ENCODE results near the gene CPZ. TPM values are rescaled to one million over a fixed set of nuclear protein-coding genes. Genes with fewer than 3 reads are reported as not detected.

The CPZ gene
- polyA plus RNA-seq, 1 donor (not counting 4 experiments of a cell fraction or from before 2014, with no cell fraction given) = not detected

DNA sequence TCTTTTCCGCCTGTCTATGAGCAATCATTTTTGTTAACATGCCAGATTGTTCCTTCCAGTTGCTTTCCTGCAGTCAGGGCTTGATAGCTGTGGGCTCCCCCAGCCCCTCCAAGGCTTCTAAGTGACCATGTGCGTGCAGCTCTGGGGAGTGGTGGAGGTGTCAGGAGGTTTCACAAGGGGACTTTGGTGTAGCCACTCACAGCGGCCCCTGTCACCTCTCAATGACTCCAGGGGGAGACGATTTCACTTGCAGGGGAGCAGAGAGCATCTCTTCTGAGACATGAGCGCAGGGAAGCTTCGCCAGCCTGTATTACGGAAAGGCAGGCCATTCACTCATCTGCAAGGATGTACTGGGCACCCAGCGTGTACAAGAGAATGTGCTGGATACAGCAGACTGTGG lies 15.5 kb upstream of the CPZ start:
- no peaks in the 10 kb centered on the region for H3K9me1 ChIP-seq (ENCODE audit: control insufficient read depth, extremely low read depth, insufficient read depth, low read length)
- no peak overlapping the region for H2AFZ ChIP-seq (ENCODE audit: control insufficient read depth, low read length)
- no peak overlapping the region for H3K9ac ChIP-seq (ENCODE audit: control insufficient read depth, extremely low read depth, insufficient read depth, low read length)
- H3K79me2 ChIP-seq (ENCODE audit: control insufficient read depth, insufficient read depth, low read length) = no peaks in the 10 kb centered on the region
- no peak overlapping the region for H3K4me3 ChIP-seq (ENCODE audit: control insufficient read depth in 2 of 3, extremely low read depth in 1 of 3, insufficient read depth in 2 of 3, low read depth in 1 of 3, low read length in 3 of 3)
- FAIRE-seq (no peak), DNase-seq (ENCODE audit: low read depth, low spot score) (no peak)
- H3K4me2 ChIP-seq (ENCODE audit: control insufficient read depth, extremely low read depth, insufficient read depth, low read depth, low read length) = no peak overlapping the region
- H3K27ac ChIP-seq (ENCODE audit: control insufficient read depth, insufficient read depth, low read length) = no peak overlapping the region
- no peaks in the 10 kb centered on the region for H3K36me3 ChIP-seq (ENCODE audit: control insufficient read depth in 2 of 2, extremely low read depth in 1 of 2, insufficient read depth in 2 of 2, low read length in 2 of 2)
- dilution Hi-C loops (cut with MboI; ENCODE audit: extremely low pct_ligation_motif_present, low sequenced_read_pairs) = no loop called here
- H3K4me1 ChIP-seq (ENCODE audit: control insufficient read depth, extremely low read depth, insufficient read depth, low read length) = no peaks in the 10 kb centered on the region
- H3K9me3 ChIP-seq (ENCODE audit: control insufficient read depth, low read depth, low read length) = no peaks in the 10 kb centered on the region
- no peaks in the 10 kb centered on the region for H4K20me1 ChIP-seq (ENCODE audit: control insufficient read depth, extremely low read depth, insufficient read depth, low read length)
- no peak for TF ChIP-seq EZH2 (IDR thresholded peaks at IDR 0.05; ENCODE audit: low read length)
- TF ChIP-seq, protein P1, sequence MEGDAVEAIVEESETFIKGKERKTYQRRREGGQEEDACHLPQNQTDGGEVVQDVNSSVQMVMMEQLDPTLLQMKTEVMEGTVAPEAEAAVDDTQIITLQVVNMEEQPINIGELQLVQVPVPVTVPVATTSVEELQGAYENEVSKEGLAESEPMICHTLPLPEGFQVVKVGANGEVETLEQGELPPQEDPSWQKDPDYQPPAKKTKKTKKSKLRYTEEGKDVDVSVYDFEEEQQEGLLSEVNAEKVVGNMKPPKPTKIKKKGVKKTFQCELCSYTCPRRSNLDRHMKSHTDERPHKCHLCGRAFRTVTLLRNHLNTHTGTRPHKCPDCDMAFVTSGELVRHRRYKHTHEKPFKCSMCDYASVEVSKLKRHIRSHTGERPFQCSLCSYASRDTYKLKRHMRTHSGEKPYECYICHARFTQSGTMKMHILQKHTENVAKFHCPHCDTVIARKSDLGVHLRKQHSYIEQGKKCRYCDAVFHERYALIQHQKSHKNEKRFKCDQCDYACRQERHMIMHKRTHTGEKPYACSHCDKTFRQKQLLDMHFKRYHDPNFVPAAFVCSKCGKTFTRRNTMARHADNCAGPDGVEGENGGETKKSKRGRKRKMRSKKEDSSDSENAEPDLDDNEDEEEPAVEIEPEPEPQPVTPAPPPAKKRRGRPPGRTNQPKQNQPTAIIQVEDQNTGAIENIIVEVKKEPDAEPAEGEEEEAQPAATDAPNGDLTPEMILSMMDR (optimal IDR thresholded peaks at IDR 0.05 in 1 of 3, IDR thresholded peaks at IDR 0.05 in 1 of 3, conservative IDR thresholded peaks at IDR 0.05 in 1 of 3; ENCODE audit: extremely low read depth in 1 of 3, insufficient read depth in 2 of 3, low read length in 3 of 3) = no peak
- peaks cover 10% of the 10 kb centered on the region for H3K27me3 ChIP-seq (ENCODE audit: control insufficient read depth, extremely low read depth, insufficient read depth, low read length)

DNA sequence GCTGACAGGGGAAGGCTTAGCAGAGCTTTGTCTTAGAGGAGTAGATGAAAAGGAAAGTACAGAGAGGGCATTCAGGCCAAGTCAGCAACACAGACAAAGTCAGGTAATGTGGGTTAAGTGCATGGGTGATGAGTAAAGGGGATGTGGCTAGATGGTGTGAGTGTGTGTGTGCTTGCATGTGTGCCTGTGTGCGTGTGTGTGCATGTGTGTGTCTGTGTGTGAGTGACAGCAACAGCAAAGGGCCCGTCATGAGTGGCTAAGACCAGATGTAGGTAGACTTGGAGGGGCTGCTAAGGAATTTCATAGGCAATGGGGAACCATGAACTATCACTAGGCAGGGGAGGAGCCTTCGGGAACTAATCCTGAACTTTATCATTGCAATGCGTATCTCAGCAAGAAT lies 14.6 kb upstream of the CPZ start:
- FAIRE-seq (no peak), DNase-seq (ENCODE audit: low read depth, low spot score) (no peak)
- Histone ChIP-seq H3K9ac (ENCODE audit: control insufficient read depth, extremely low read depth, insufficient read depth, low read length) (no peak overlapping the region), H3K9me3 (ENCODE audit: control insufficient read depth, low read depth, low read length) (no peaks in the 10 kb centered on the region), H3K4me1 (ENCODE audit: control insufficient read depth, extremely low read depth, insufficient read depth, low read length) (no peaks in the 10 kb centered on the region), H3K9me1 (ENCODE audit: control insufficient read depth, extremely low read depth, insufficient read depth, low read length) (no peaks in the 10 kb centered on the region), H3K4me2 (ENCODE audit: control insufficient read depth, extremely low read depth, insufficient read depth, low read depth, low read length) (no peak overlapping the region), H3K27me3 (ENCODE audit: control insufficient read depth, extremely low read depth, insufficient read depth, low read length) (peaks cover 10% of the 10 kb centered on the region), H3K79me2 (ENCODE audit: control insufficient read depth, insufficient read depth, low read length) (no peaks in the 10 kb centered on the region), H3K36me3 (ENCODE audit: control insufficient read depth in 2 of 2, extremely low read depth in 1 of 2, insufficient read depth in 2 of 2, low read length in 2 of 2) (no peaks in the 10 kb centered on the region), H3K27ac (ENCODE audit: control insufficient read depth, insufficient read depth, low read length) (no peak overlapping the region), H4K20me1 (ENCODE audit: control insufficient read depth, extremely low read depth, insufficient read depth, low read length) (no peaks in the 10 kb centered on the region), H2AFZ (ENCODE audit: control insufficient read depth, low read length) (no peak overlapping the region), H3K4me3 (ENCODE audit: control insufficient read depth in 2 of 3, extremely low read depth in 1 of 3, insufficient read depth in 2 of 3, low read depth in 1 of 3, low read length in 3 of 3) (no peak overlapping the region)
- TF ChIP-seq EZH2 (IDR thresholded peaks at IDR 0.05; ENCODE audit: low read length) = no peak
- TF ChIP-seq, protein P1 (optimal IDR thresholded peaks at IDR 0.05 in 1 of 3, IDR thresholded peaks at IDR 0.05 in 1 of 3, conservative IDR thresholded peaks at IDR 0.05 in 1 of 3; ENCODE audit: extremely low read depth in 1 of 3, insufficient read depth in 2 of 3, low read length in 3 of 3) = no peak
- dilution Hi-C loops (cut with MboI; ENCODE audit: extremely low pct_ligation_motif_present, low sequenced_read_pairs) = no loop called here
